ENCODE data around the gene TPX2.

TPX2 gene

GRCh38 chr20:31821427-31821826 is 82.3 kb downstream of the TPX2 start:
- ChIA-PET POLR2A (no interaction called here), CTCF (interaction anchor here (0.7 to 4.1 kb wide), 4 partner anchors 25 to 130 kb away, joined by 3 to 46 read pairs (median 14); partner anchors contain the start of genes FOXS1 and PDRG1)
- no peak overlapping the region for H3K4me3 ChIP-seq (ENCODE audit: low read depth, low read length)
- TF ChIP-seq PRDM10 (tag by site-specific recombination; IDR thresholded peaks at IDR 0.05): no peak
- no peak for TF ChIP-seq REST (tag by site-specific recombination; IDR thresholded peaks at IDR 0.05)
- no peak for TF ChIP-seq ZNF311 (tag by site-specific recombination; IDR thresholded peaks at IDR 0.05; ENCODE audit: borderline replicate concordance)
- TF ChIP-seq ZFP3 (tag by site-specific recombination; IDR thresholded peaks at IDR 0.05; ENCODE audit: low read depth): no peak
- no peak for TF ChIP-seq ZNF704 (tag by site-specific recombination; IDR thresholded peaks at IDR 0.05)
- TF ChIP-seq ZSCAN16 (tag by site-specific recombination; IDR thresholded peaks at IDR 0.05): no peak
- H3K36me3 ChIP-seq (ENCODE audit: control insufficient read depth in 2 of 2, insufficient read depth in 1 of 2, low read length in 2 of 2): no peaks in the 10 kb centered on the region
- H3K9me3 ChIP-seq (ENCODE audit: control insufficient read depth, insufficient read depth, low read depth, low read length): no peaks in the 10 kb centered on the region
- H3K27ac ChIP-seq (ENCODE audit: extremely low read depth, low read depth, low read length): no peak overlapping the region
- H3K4me1 ChIP-seq (ENCODE audit: control insufficient read depth, insufficient read depth, low read length): no peaks in the 10 kb centered on the region

- Histone ChIP-seq H3K4me1 (ENCODE audit: control insufficient read depth, insufficient read depth, low read length) (no peaks in the 10 kb centered on the region), H3K27ac (ENCODE audit: extremely low read depth, low read depth, low read length) (no peak overlapping the region), H3K4me3 (ENCODE audit: low read depth, low read length) (no peak overlapping the region), H3K9me3 (ENCODE audit: control insufficient read depth, insufficient read depth, low read depth, low read length) (no peaks in the 10 kb centered on the region), H3K36me3 (ENCODE audit: control insufficient read depth in 2 of 2, insufficient read depth in 1 of 2, low read length in 2 of 2) (no peaks in the 10 kb centered on the region)
- POLR2A ChIA-PET: interaction anchor here (1.1 kb wide), 1 partner anchor 57 kb away, joined by 3 read pairs; no protein-coding TSS in a partner anchor
- CTCF ChIA-PET: interaction anchor here (0.6 to 4.1 kb wide), 31 partner anchors 8 to 832 kb away, joined by 3 to 71 read pairs (median 4); partner anchors contain the start of genes FOXS1 and PDRG1
- TF ChIP-seq ZSCAN30 (tag by site-specific recombination; IDR thresholded peaks at IDR 0.05): peak; percentile 54; the same call in 1 of the 2 replicates
- TF ChIP-seq ZFHX2 (tag by site-specific recombination; conservative IDR thresholded peaks at IDR 0.05): peak; percentile 42; the same call in 1 of the 2 replicates
- peak; percentile 81; the same call in 1 of the 2 replicates for TF ChIP-seq SP7 (tag by site-specific recombination; IDR thresholded peaks at IDR 0.05)
- peak; percentile 13; the same call in 1 of the 2 replicates for TF ChIP-seq ZNF394 (tag by site-specific recombination; IDR thresholded peaks at IDR 0.05; ENCODE audit: borderline replicate concordance)
- no peak for TF ChIP-seq ZNF585B (tag by site-specific recombination; IDR thresholded peaks at IDR 0.05)
- 0 out of 2 replicates have a peak, but pooled peaks have one; percentile 7 for TF ChIP-seq PRDM10 (tag by site-specific recombination; IDR thresholded peaks at IDR 0.05)
- TF ChIP-seq ZNF221 (tag by site-specific recombination; IDR thresholded peaks at IDR 0.05; ENCODE audit: borderline replicate concordance): no peak
- peak; percentile 65; the same call in 1 of the 2 replicates for TF ChIP-seq KLF8 (tag by site-specific recombination; IDR thresholded peaks at IDR 0.05)
- TF ChIP-seq ZNF146 (tag by site-specific recombination; IDR thresholded peaks at IDR 0.05): no peak
- 0 out of 2 replicates have a peak, but pooled peaks have one; percentile 40 for TF ChIP-seq ZNF324 (tag by site-specific recombination; IDR thresholded peaks at IDR 0.05)
- peak; percentile 46 for TF ChIP-seq ZBTB17 (tag by site-specific recombination; IDR thresholded peaks at IDR 0.05)
- peak; percentile 47; the same call in 1 of the 2 replicates for TF ChIP-seq KLF9 (tag by site-specific recombination; IDR thresholded peaks at IDR 0.05; ENCODE audit: low read depth)
- TF ChIP-seq ZEB2 (tag by site-specific recombination; IDR thresholded peaks at IDR 0.05): 0 out of 2 replicates have a peak, but pooled peaks have one; percentile 45
These were observed 83.6 kb downstream of the TPX2 start for GRCh38 chr20:31822421-31823330.
